SK-N-DZ (cell line): ENCODE results near the gene TNS4. TPM values are rescaled to one million over a fixed set of nuclear protein-coding genes. Genes with fewer than 3 reads are reported as not detected.
"Not testable (repeated sequence)": the region's sequence is repeated elsewhere in the genome, so short reads cannot be mapped to it uniquely, and the experiment has no call there.

ENCODE experiments used
- DNase-seq: peaks from one replicate; pipeline ENCODE4 v3.0.0-alpha.2; 2015; ENCODE audit warnings: low spot score
- polyA plus RNA-seq, 2 experiments: library from polyadenylated mRNA; depleted of rRNA; stranded (reverse); fragments of >200 nt; gene quantifications; 2 replicates each; pipeline ENCODE4 v1.2.3, GENCODE V29; 2014

The TNS4 gene
- 0.09 TPM in 1 of 2 replicates, not detected in the other for polyA plus RNA-seq (2014; cell fraction: cytosol; rRNA removed)
- polyA plus RNA-seq (2014; cell fraction: nucleus; rRNA removed) = not detected in 2 replicates

- DNase-seq = no peak
Measured at GRCh38 chr17:40501499-40501911, at the start of gene TNS4. TNS4 (minus strand) TSS chr17:40501623; CDS start chr17:40496425, 5,198 bp downstream.

GRCh38 chr17:40550608-40551007, 49.2 kb upstream of the TNS4 start:
- no peak for DNase-seq

GRCh38 chr17:40548982-40549685, 47.7 kb upstream of the TNS4 start:
- DNase-seq = no peak

- DNase-seq = no peak
Measured at GRCh38 chr17:40548491-40548981, 47.1 kb upstream of the TNS4 start.

GRCh38 chr17:40547785-40548478, 46.5 kb upstream of the TNS4 start:
- no peak for DNase-seq

GRCh38 chr17:40547079-40547784, 45.8 kb upstream of the TNS4 start:
- no peak for DNase-seq

- not testable (repeated sequence) for DNase-seq
Measured at GRCh38 chr17:40546497-40546896, 45.1 kb upstream of the TNS4 start.

GRCh38 chr17:40545660-40546059, 44.2 kb upstream of the TNS4 start:
- no peak for DNase-seq

GRCh38 chr17:40542558-40543411, 41.4 kb upstream of the TNS4 start:
- peak; percentile 68 for DNase-seq

GRCh38 chr17:40541873-40542557, 40.6 kb upstream of the TNS4 start:
- no peak for DNase-seq

- no peak for DNase-seq
Measured at GRCh38 chr17:40541060-40541872, 39.8 kb upstream of the TNS4 start.

GRCh38 chr17:40540448-40540847, 39.0 kb upstream of the TNS4 start:
- no peak for DNase-seq

- DNase-seq = no peak
Measured at GRCh38 chr17:40539711-40540411, 38.4 kb upstream of the TNS4 start.

- DNase-seq = no peak
Measured at GRCh38 chr17:40538936-40539705, 37.7 kb upstream of the TNS4 start.

GRCh38 chr17:40538019-40538935, 36.9 kb upstream of the TNS4 start:
- DNase-seq = no peak

GRCh38 chr17:40536295-40537171, 35.1 kb upstream of the TNS4 start:
- DNase-seq = no peak
